WTC11 (cell line): ENCODE results near the gene AKT1S1. TPM values are rescaled to one million over a fixed set of nuclear protein-coding genes. Genes with fewer than 3 reads are reported as not detected.

Source experiments
- ATAC-seq: fragments of 200-7000 bp; cut with Tn5 transposase; 2 replicates; pipeline ENCODE4 v1.10.0; 2021; ENCODE audit warnings: mild to moderate bottlenecking, moderate library complexity
- CTCF ChIA-PET: fragments of 300-600 bp; sonication (Branson Sonifier 250); formaldehyde crosslinking; loops from one replicate; lab custom pipeline; 2021; ENCODE audit warnings: antibody characterized with exemption; lab: Charles Lee
- POLR2A ChIA-PET: fragments of 350-600 bp; sonication (Branson Sonifier 250); formaldehyde crosslinking; loops from one replicate; lab custom pipeline; 2021; ENCODE audit warnings: antibody characterized with exemption; lab: Charles Lee
- DNase-seq: peaks from one replicate; pipeline ENCODE4 v3.0.0; 2021; ENCODE audit warnings: low spot score
- H3K27ac Mint-ChIP-seq: 2 replicates; pipeline ENCODE4 v1.8.0; 2021; ENCODE audit warnings: mixed read lengths
- H3K27me3 Mint-ChIP-seq: 2 replicates; pipeline ENCODE4 v1.8.0; 2021; ENCODE audit warnings: low read depth, mild to moderate bottlenecking, moderate library complexity, mixed read lengths
- H3K36me3 Mint-ChIP-seq: 2 replicates; pipeline ENCODE4 v1.8.0; 2021; ENCODE audit warnings: mixed read lengths
- H3K4me1 Mint-ChIP-seq: 2 replicates; pipeline ENCODE4 v1.8.0; 2022; ENCODE audit warnings: mixed read lengths
- H3K4me3 Mint-ChIP-seq: 2 replicates; pipeline ENCODE4 v1.8.0; 2021; ENCODE audit warnings: mild to moderate bottlenecking, moderate library complexity, mixed read lengths
- H3K9me3 Mint-ChIP-seq: 2 replicates; pipeline ENCODE4 v1.8.0; 2021; ENCODE audit warnings: mixed read lengths
- ATF2 ChIP-seq: sonication (generic); formaldehyde crosslinking; IDR thresholded peaks from 2 replicates; pipeline ENCODE4 v1.8.1; 2022; ENCODE audit warnings: low read depth, missing genetic modification reagents, borderline replicate concordance
- FOXK1 ChIP-seq: sonication (generic); formaldehyde crosslinking; IDR thresholded peaks from 2 replicates; pipeline ENCODE4 v1.8.0; 2022; ENCODE audit warnings: mild to moderate bottlenecking, moderate library complexity, missing genetic modification reagents
- GTF2I ChIP-seq: fragments of 250-450 bp; sonication (Bioruptor Pico); conservative IDR thresholded peaks from 2 replicates; pipeline ENCODE4 v1.4.0; 2021; ENCODE audit warnings: mild to moderate bottlenecking
- MAX ChIP-seq: sonication (generic); formaldehyde crosslinking; IDR thresholded peaks from 2 replicates; pipeline ENCODE4 v1.8.0; 2022; ENCODE audit warnings: mild to moderate bottlenecking, missing genetic modification reagents
- NFE2L1 ChIP-seq: sonication (generic); formaldehyde crosslinking; IDR thresholded peaks from 2 replicates; pipeline ENCODE4 v1.8.1; 2023; ENCODE audit warnings: missing genetic modification reagents
- NR3C1 ChIP-seq: sonication (generic); formaldehyde crosslinking; conservative IDR thresholded peaks from 2 replicates; pipeline ENCODE4 v1.8.1; 2023; ENCODE audit warnings: low read depth, mild to moderate bottlenecking, missing genetic modification reagents
- SP1 ChIP-seq: sonication (generic); formaldehyde crosslinking; conservative IDR thresholded peaks from 2 replicates; pipeline ENCODE4 v1.8.1; 2022; ENCODE audit warnings: missing genetic modification reagents
- ZNF121 ChIP-seq: sonication (generic); formaldehyde crosslinking; IDR thresholded peaks from 2 replicates; pipeline ENCODE4 v1.8.0; 2023; ENCODE audit warnings: missing genetic modification reagents
- total RNA-seq: library from RNA; stranded (reverse); gene quantifications from 3 replicates; pipeline ENCODE4 v1.2.3, GENCODE V29; 2021
- TF ChIP-seq, protein P1 (sequence below): sonication (generic); formaldehyde crosslinking; IDR thresholded peaks from 2 replicates; pipeline ENCODE4 v1.8.0; 2022; ENCODE audit warnings: mild to moderate bottlenecking, missing genetic modification reagents

AKT1S1 gene
- total RNA-seq, 1 experiment from 2014 or later: 47.8 TPM

GRCh38 chr19:49863254-49863934, 13.8 kb downstream of the AKT1S1 start (continued):
- TF ChIP-seq ZNF121: no peak
- TF ChIP-seq ATF2: no peak
- TF ChIP-seq, protein P1, sequence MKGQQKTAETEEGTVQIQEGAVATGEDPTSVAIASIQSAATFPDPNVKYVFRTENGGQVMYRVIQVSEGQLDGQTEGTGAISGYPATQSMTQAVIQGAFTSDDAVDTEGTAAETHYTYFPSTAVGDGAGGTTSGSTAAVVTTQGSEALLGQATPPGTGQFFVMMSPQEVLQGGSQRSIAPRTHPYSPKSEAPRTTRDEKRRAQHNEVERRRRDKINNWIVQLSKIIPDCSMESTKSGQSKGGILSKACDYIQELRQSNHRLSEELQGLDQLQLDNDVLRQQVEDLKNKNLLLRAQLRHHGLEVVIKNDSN (CRISPR knock-in tag): no peak

- Mint-ChIP-seq H3K27me3 (no peaks in the 10 kb centered on the region), H3K4me3 (no peak overlapping the region)
- peak; percentile 16 for ATAC-seq
- TF ChIP-seq GTF2I: peak; percentile 93
- TF ChIP-seq SP1: no peak
- 0 out of 2 replicates have a peak, but pooled peaks have one; percentile 33 for TF ChIP-seq MAX
- TF ChIP-seq, all 79 proteins: peak for 2
- peaks cover 32% of the 10 kb centered on the region for H3K36me3 Mint-ChIP-seq
- CTCF ChIA-PET: interaction anchor here (0.6 to 1.6 kb wide), 8 partner anchors 15 to 416 kb away, joined by 3 to 4 read pairs (median 3); partner anchors contain the start of genes AKT1S1, FUZ and TBC1D17
- peak; percentile 83 for DNase-seq
- peaks cover 34% of the 10 kb centered on the region for H3K4me1 Mint-ChIP-seq
- POLR2A ChIA-PET: interaction anchor here (0.6 kb wide), 1 partner anchor 286 kb away, joined by 4 read pairs; no protein-coding TSS in a partner anchor
- H3K9me3 Mint-ChIP-seq: no peaks in the 10 kb centered on the region
- peak overlapping the region; percentile 93; the same call in 1 of the 2 replicates for H3K27ac Mint-ChIP-seq
Measured at GRCh38 chr19:49862391-49863253, 14.5 kb downstream of the AKT1S1 start.

DNA sequence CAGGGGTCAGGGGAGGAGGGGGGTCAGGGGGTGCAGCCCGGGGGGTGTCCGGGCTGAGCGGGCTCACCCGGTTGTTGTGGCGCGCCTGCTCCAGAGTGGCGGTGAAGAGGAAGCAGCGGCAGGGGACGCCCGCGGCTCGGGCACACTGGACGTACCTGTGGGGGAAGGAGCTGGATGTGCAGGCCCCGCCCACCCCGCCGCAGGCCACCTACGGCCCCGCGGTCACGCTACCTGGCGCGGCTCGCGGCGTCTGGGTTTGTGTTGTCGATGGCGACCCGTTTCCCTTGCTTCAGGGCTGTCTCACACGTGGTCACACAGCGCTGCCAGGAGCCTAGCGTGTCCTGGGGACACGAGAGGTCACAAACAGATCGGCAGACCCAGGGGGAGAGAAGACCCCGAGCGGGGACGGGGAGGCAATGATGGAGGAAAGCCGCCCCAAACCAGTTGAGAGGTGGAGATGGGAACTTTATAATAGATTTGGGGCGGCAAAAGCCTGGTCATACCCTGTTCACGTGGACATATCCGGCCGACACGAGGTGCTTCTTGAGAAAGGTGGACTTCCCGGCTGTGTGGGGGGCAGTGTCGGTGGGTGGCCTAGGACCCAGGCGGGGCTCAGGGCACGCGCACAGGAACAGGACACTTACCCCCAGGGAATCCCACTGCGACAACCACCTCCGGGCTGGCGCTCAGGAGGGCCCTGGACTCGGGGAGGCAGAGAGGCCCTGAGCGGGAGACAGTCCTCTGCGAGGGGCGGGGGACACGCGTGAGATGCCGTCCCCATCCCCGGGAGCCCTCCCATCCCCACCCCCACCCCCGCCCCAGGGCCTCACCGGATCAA, 15.4 kb downstream of the AKT1S1 start:
- peaks cover 33% of the 10 kb centered on the region for H3K4me1 Mint-ChIP-seq
- POLR2A ChIA-PET: interaction anchor here (1.1 to 1.2 kb wide), 2 partner anchors 11 to 49 kb away, joined by 3 read pairs; no protein-coding TSS in a partner anchor
- DNase-seq: no peak

GRCh38 chr19:49861107-49861506, 16.0 kb downstream of the AKT1S1 start:
- POLR2A ChIA-PET: interaction anchor here (1.1 to 1.2 kb wide), 2 partner anchors 11 to 48 kb away, joined by 3 read pairs; no protein-coding TSS in a partner anchor
- peaks cover 33% of the 10 kb centered on the region for H3K36me3 Mint-ChIP-seq
- 0 out of 2 replicates have a peak, but pooled peaks have one; percentile 15 for TF ChIP-seq FOXK1 (CRISPR knock-in tag)
- no peak for TF ChIP-seq NFE2L1 (CRISPR knock-in tag)
- TF ChIP-seq, all 79 proteins: peak for 1
- Mint-ChIP-seq H3K27me3 (no peaks in the 10 kb centered on the region), H3K9me3 (no peaks in the 10 kb centered on the region), H3K27ac (peak overlapping the region; percentile 64), H3K4me3 (no peak overlapping the region), H3K4me1 (peaks cover 28% of the 10 kb centered on the region)
- peak; percentile 55 for DNase-seq
- peak; percentile 15 for ATAC-seq
- CTCF ChIA-PET: interaction anchor here (1.1 to 1.5 kb wide), 3 partner anchors 8 to 314 kb away, joined by 3 to 8 read pairs (median 3); partner anchors contain the start of gene FUZ

More for the DNA sequence above, 15.4 kb downstream of the AKT1S1 start:
- TF ChIP-seq NR3C1 (CRISPR knock-in tag): no peak
- CTCF ChIA-PET: interaction anchor here (0.6 to 1.5 kb wide), 4 partner anchors 7 to 315 kb away, joined by 3 to 8 read pairs (median 3); partner anchors contain the start of gene FUZ
- Mint-ChIP-seq H3K36me3 (peaks cover 33% of the 10 kb centered on the region), H3K27me3 (no peaks in the 10 kb centered on the region), H3K4me3 (no peak overlapping the region), H3K9me3 (no peaks in the 10 kb centered on the region), H3K27ac (peak overlapping the region; percentile 65; the same call in 1 of the 2 replicates)
- no peak for ATAC-seq
